Measurements from ENCODE around the gene PAPPA2.

DNA sequence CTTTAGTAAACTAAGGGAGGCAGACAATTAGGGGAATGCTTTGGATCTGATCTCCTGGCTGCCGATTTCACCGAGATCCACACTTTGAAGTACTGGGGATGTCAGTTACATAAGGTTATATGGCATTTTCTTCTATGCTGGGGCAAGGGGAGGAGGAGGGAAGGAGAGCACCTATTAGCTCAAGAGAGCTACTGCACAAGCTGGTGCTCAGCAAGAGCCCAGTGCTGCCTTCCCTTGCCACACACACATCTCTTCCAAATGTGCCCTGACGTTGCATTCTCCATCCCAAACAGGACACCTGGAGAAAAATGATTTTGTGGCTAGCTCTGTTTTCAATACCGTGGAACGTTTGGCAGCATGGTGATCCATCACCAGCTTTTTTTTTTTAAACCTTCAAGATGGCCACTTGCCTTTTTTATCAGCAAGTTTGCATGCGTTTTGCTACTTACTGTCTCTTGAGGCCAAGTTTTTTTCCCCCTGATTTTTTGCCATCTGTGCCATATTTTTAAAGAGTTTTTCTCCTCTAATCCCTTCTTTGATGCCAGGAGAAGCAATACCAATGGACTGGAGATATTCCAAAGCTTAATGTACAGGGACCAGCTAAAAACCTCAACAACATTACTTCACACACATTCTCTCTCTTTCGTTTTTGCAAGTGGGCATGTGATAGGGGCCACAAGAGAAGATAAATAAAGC is 66.6 kb downstream of the PAPPA2 start:
- TF ChIP-seq, protein P1, sequence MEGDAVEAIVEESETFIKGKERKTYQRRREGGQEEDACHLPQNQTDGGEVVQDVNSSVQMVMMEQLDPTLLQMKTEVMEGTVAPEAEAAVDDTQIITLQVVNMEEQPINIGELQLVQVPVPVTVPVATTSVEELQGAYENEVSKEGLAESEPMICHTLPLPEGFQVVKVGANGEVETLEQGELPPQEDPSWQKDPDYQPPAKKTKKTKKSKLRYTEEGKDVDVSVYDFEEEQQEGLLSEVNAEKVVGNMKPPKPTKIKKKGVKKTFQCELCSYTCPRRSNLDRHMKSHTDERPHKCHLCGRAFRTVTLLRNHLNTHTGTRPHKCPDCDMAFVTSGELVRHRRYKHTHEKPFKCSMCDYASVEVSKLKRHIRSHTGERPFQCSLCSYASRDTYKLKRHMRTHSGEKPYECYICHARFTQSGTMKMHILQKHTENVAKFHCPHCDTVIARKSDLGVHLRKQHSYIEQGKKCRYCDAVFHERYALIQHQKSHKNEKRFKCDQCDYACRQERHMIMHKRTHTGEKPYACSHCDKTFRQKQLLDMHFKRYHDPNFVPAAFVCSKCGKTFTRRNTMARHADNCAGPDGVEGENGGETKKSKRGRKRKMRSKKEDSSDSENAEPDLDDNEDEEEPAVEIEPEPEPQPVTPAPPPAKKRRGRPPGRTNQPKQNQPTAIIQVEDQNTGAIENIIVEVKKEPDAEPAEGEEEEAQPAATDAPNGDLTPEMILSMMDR (IDR thresholded peaks at IDR 0.05) = no peak
- TF ChIP-seq POLR2AphosphoS5 (IDR thresholded peaks at IDR 0.05) = no peak
- no peak for TF ChIP-seq POLR2A (IDR thresholded peaks at IDR 0.05)
- TF ChIP-seq EP300 (IDR thresholded peaks at IDR 0.05) = no peak
